Fibroblast of villous mesenchyme (primary cell): Measurements from ENCODE around the gene PARVG. TPM values are rescaled to one million over a fixed set of nuclear protein-coding genes. Genes with fewer than 3 reads are reported as not detected.

Source experiments
- DNase-seq: peaks from one replicate; pipeline ENCODE4 v3.0.0-alpha.2; 2010; ENCODE audit warnings: low read depth
- H3K4me3 ChIP-seq: 2 replicates; pipeline ENCODE4 v1.5.1; 2011; ENCODE audit warnings: low read depth, mild to moderate bottlenecking, low read length
- total RNA-seq: library from RNA; depleted of rRNA; stranded (reverse); fragments of >200 nt; gene quantifications from 2 replicates; pipeline ENCODE4 v1.2.3, GENCODE V29; 2012
- TF ChIP-seq, protein P1 (sequence below): IDR thresholded peaks from 2 replicates; pipeline ENCODE4 v1.5.1; 2012; ENCODE audit warnings: low read depth, mild to moderate bottlenecking, low read length; ENCODE audit not compliant: insufficient read depth

Gene PARVG
- total RNA-seq, 1 donor = not detected

DNA sequence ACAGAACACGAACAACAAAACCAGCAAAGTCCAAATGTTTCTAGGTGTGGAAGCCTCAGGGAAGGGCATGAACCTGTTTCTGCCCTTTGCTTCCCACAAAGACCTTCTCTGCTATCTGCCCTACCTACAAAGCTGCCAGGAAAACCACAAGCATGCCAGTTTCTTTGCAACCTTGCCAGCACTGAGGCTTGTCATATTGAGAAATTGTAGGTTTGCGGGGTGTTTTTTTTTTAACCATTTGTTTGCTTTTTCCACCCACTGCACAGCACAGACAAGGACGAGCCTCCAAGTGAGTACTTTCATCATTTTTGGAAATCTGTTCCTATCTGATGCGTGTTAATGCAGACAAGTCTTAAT, 12.8 kb downstream of the PARVG start:
- TF ChIP-seq, protein P1, sequence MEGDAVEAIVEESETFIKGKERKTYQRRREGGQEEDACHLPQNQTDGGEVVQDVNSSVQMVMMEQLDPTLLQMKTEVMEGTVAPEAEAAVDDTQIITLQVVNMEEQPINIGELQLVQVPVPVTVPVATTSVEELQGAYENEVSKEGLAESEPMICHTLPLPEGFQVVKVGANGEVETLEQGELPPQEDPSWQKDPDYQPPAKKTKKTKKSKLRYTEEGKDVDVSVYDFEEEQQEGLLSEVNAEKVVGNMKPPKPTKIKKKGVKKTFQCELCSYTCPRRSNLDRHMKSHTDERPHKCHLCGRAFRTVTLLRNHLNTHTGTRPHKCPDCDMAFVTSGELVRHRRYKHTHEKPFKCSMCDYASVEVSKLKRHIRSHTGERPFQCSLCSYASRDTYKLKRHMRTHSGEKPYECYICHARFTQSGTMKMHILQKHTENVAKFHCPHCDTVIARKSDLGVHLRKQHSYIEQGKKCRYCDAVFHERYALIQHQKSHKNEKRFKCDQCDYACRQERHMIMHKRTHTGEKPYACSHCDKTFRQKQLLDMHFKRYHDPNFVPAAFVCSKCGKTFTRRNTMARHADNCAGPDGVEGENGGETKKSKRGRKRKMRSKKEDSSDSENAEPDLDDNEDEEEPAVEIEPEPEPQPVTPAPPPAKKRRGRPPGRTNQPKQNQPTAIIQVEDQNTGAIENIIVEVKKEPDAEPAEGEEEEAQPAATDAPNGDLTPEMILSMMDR = no peak
- H3K4me3 ChIP-seq = no peak overlapping the region
- no peak for DNase-seq

DNA sequence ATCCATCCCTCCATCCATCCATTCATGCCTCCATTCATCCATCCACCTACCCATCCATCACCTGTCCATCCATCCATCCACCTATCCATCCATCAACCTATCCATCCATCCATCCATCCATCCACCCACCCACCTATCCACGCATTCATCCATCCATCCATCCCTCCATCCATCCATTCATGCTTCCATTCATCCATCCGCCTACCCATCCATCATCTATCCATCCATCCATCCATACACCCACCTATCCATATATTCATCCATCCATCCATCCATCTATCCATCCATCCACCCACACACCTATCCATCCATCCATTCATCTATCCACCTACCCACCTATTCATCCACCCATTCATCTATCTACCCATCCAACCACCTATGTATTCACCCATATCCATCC, 13.8 kb downstream of the PARVG start:
- no peak overlapping the region for H3K4me3 ChIP-seq
- DNase-seq = no peak
- TF ChIP-seq, protein P1 = no peak

DNA sequence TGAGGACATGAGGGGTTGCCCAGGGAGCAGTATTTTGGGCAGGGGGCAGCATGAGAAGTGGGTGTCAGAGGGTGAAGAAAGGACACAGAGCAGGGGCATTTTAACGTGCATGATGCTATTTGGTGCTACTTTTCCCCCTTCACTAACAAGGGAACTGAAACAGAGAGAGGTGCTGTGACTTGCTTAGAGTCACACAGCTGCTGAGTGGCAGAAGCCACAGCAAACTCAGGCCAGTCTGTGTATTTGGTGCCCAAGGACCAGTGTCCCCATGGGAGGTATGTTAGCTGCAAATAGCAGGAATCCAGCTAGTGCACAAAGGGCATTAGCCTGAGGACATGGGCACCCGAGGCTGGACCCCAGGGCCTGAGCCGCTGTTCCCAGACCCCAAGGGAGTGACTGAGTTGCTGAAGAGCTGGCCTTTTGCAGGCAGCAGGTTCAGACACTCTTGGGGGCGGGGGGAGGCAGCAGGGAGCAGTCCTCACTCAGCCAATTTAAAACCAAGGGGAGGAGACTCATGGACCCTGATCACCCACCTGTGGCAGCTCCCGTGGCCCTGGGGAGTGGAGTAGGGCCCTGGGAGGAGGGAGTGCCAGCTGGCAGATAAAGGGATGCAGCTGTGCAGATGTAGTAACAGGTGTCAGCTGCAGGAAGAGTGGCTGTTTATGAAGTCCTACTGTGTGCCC, 14.6 kb downstream of the PARVG start:
- TF ChIP-seq, protein P1 = no peak
- no peak overlapping the region for H3K4me3 ChIP-seq
- DNase-seq = no peak

DNA sequence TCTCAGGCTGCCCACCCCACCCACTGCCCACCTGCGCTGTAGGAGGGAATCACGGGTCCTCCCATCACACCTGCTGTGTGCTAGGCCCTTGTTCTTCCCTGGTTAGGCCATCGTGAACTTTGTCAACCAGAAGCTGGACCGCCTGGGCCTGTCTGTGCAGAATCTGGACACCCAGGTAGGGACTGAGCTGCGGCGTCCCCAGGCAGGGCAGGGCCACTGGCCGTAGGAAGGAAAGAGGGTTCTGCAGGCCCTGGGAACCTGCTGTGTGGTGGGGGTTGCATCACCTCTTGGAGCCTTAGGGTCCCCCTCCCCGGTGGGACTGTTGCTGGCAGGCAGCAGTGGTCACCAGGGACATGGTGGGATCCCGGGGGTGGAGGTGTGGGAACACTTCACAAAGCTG, 15.5 kb downstream of the PARVG start:
- no peak overlapping the region for H3K4me3 ChIP-seq
- TF ChIP-seq, protein P1 = no peak
- DNase-seq = no peak

DNA sequence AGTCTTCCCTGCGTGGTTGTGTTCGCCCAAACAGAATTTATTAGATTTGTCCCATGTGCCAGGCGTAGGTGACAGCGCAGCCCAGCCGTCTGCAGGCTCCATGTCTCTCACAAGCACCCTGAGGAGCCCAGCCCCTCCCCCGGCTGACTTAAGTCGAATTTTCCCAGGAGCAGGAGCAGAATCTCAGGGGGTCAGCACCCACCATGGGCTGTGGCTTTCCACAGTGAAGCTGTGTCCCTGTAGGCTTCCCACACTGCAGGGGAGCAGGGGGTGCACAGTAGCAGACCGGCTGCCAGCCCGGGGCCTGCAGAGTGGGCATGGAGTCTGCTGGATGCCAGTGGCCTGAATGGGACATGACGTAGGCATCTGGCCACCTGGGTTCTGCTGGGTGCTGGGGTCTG, 16.0 kb downstream of the PARVG start:
- no peak for DNase-seq
- TF ChIP-seq, protein P1 = no peak

DNA sequence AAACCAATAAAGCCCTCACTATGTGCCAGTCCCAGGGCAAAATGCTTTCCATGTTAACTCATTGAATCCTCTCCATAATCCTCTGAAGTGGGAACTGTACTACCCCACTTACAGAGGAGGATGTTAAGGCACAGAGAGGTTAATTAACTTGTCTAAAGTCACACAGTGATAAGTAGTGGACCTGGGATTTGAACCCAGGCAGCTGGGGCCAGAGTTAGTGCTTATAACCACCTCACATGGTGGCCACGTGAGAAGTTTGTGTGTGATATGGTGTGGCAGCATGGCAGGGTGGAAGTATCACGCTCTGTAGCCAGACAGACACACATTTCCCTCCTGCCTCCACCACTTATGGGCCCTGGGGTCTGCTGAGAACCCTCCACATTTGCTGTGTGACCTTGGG, 16.5 kb downstream of the PARVG start:
- no peak for DNase-seq
- TF ChIP-seq, protein P1 = no peak
- H3K4me3 ChIP-seq = no peak overlapping the region

More for the DNA sequence above, 16.0 kb downstream of the PARVG start:
- H3K4me3 ChIP-seq = no peak overlapping the region

DNA sequence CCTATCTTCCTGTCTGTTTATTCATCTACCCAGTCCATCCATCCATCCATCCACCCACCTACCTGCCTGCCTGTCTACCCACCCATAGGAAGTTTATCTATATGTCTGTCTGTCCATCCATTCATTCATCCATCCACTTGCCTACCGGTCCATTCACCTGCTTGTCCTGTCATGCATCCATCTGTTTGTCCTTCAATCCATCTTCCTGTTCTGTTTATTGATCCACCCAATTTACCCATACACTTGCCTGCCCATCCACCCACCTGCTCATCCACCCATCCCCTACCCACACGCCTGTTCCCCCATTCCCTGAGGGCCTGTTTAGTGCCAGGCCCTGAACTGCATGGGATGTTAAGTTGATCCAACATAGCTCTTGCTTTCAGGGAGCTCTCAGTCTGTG, 18.4 kb downstream of the PARVG start:
- TF ChIP-seq, protein P1 = no peak
- DNase-seq = no peak

More for the DNA sequence above, 18.4 kb downstream of the PARVG start:
- no peak overlapping the region for H3K4me3 ChIP-seq
